H9 (cell line): Measurements from ENCODE around the gene CCNT2. TPM values are rescaled to one million over a fixed set of nuclear protein-coding genes. Genes with fewer than 3 reads are reported as not detected.

ENCODE experiments used
- DNase-seq: peaks from one replicate; pipeline ENCODE4 v3.0.0-alpha.2; 2017
- H2AFZ ChIP-seq: one replicate; pipeline ENCODE4 v1.6.1; 2013; ENCODE audit warnings: mild to moderate bottlenecking, low read length, control low read depth, moderate library complexity
- H2AK5ac ChIP-seq: 2 replicates; pipeline ENCODE4 v1.6.1; 2013; ENCODE audit warnings: low read length, control low read depth, mixed read lengths; ENCODE audit not compliant: insufficient read length
- H2BK120ac ChIP-seq: one replicate; pipeline ENCODE4 v1.6.1; 2013; ENCODE audit warnings: low read depth, mild to moderate bottlenecking, low read length, control low read depth, inconsistent platforms; ENCODE audit not compliant: poor library complexity, severe bottlenecking
- H2BK12ac ChIP-seq: 2 replicates; pipeline ENCODE4 v1.6.1; 2013; ENCODE audit warnings: low read length, control low read depth, mixed read lengths, low read depth; ENCODE audit not compliant: insufficient read length
- H2BK15ac ChIP-seq: 2 replicates; pipeline ENCODE4 v1.6.1; 2013; ENCODE audit warnings: low read depth, low read length, control low read depth
- H2BK20ac ChIP-seq: one replicate; pipeline ENCODE4 v1.6.1; 2013; ENCODE audit warnings: low read depth, mild to moderate bottlenecking, low read length, control low read depth, inconsistent platforms; ENCODE audit not compliant: poor library complexity, severe bottlenecking
- H2BK5ac ChIP-seq: 2 replicates; pipeline ENCODE4 v1.6.1; 2013; ENCODE audit warnings: low read length, control low read depth, mixed read lengths; ENCODE audit not compliant: insufficient read length
- H3K14ac ChIP-seq: 2 replicates; pipeline ENCODE4 v1.6.1; 2013; ENCODE audit warnings: low read length, control low read depth; ENCODE audit not compliant: insufficient read depth
- H3K18ac ChIP-seq: 2 replicates; pipeline ENCODE4 v1.6.1; 2013; ENCODE audit warnings: low read depth, mild to moderate bottlenecking, mixed read lengths, low read length, control low read depth; ENCODE audit not compliant: insufficient read length
- H3K23ac ChIP-seq: 2 replicates; pipeline ENCODE4 v1.6.1; 2013; ENCODE audit warnings: low read length, control low read depth, mixed read lengths, low read depth; ENCODE audit not compliant: insufficient read length
- H3K23me2 ChIP-seq: 2 replicates; pipeline ENCODE4 v1.6.1; 2013; ENCODE audit warnings: low read depth, mild to moderate bottlenecking, mixed read lengths, low read length, control low read depth; ENCODE audit not compliant: insufficient read length, poor library complexity, severe bottlenecking
- H3K27ac ChIP-seq: 2 replicates; pipeline ENCODE4 v1.5.1; 2013; ENCODE audit warnings: low read length, control low read depth, mixed read lengths, low read depth; ENCODE audit not compliant: insufficient read length
- H3K27me3 ChIP-seq: 2 replicates; pipeline ENCODE4 v1.6.1; 2013; ENCODE audit warnings: low read length, control low read depth, inconsistent platforms; ENCODE audit not compliant: insufficient read depth
- H3K4ac ChIP-seq: 2 replicates; pipeline ENCODE4 v1.6.1; 2013; ENCODE audit warnings: low read depth, mild to moderate bottlenecking, control low read depth, inconsistent platforms, low read length, moderate library complexity
- H3K4me1 ChIP-seq: 2 replicates; pipeline ENCODE4 v1.6.1; 2013; ENCODE audit warnings: low read length, control low read depth, inconsistent platforms; ENCODE audit not compliant: insufficient read depth
- H3K4me2 ChIP-seq: 2 replicates; pipeline ENCODE4 v1.6.1; 2013; ENCODE audit warnings: low read length, control low read depth, mixed read lengths; ENCODE audit not compliant: insufficient read length, insufficient read depth
- H3K56ac ChIP-seq: 2 replicates; pipeline ENCODE4 v1.6.1; 2013; ENCODE audit warnings: low read depth, mild to moderate bottlenecking, mixed read lengths, low read length, control low read depth; ENCODE audit not compliant: insufficient read length
- H3K79me1 ChIP-seq: 2 replicates; pipeline ENCODE4 v1.6.1; 2013; ENCODE audit warnings: low read depth, mild to moderate bottlenecking, moderate library complexity, low read length, control low read depth, inconsistent platforms; ENCODE audit not compliant: insufficient read depth, poor library complexity, severe bottlenecking
- H3K79me2 ChIP-seq: 2 replicates; pipeline ENCODE4 v1.6.1; 2013; ENCODE audit warnings: low read length, control low read depth, inconsistent platforms; ENCODE audit not compliant: insufficient read depth
- H3K9ac ChIP-seq: 2 replicates; pipeline ENCODE4 v1.6.1; 2013; ENCODE audit warnings: low read length, control low read depth, mixed read lengths; ENCODE audit not compliant: insufficient read length; ENCODE audit errors: extremely low read depth
- H3K9me3 ChIP-seq: one replicate; pipeline ENCODE4 v1.6.1; 2013; ENCODE audit warnings: low read depth, low read length, inconsistent platforms; ENCODE audit not compliant: control insufficient read depth
- H3T11ph ChIP-seq: one replicate; pipeline ENCODE4 v1.6.1; 2013; ENCODE audit warnings: mild to moderate bottlenecking, low read length, control low read depth, inconsistent platforms
- H4K20me1 ChIP-seq: one replicate; pipeline ENCODE4 v1.6.1; 2013; ENCODE audit not compliant: control insufficient read depth, insufficient read length, insufficient read depth
- H4K5ac ChIP-seq: 2 replicates; pipeline ENCODE4 v1.6.1; 2013; ENCODE audit warnings: low read depth, mild to moderate bottlenecking, mixed read lengths, low read length, control low read depth; ENCODE audit not compliant: insufficient read length
- H4K8ac ChIP-seq: replicated peaks from 2 replicates; pipeline ENCODE4 v1.6.1; 2013; ENCODE audit warnings: low read length, control low read depth, mixed read lengths, low read depth; ENCODE audit not compliant: insufficient read length
- H4K91ac ChIP-seq: 2 replicates; pipeline ENCODE4 v1.6.1; 2013; ENCODE audit warnings: low read depth, mild to moderate bottlenecking, moderate library complexity, mixed read lengths, low read length, control low read depth; ENCODE audit not compliant: insufficient read length
- H3K27ac Mint-ChIP-seq, 3 experiments: 2 replicates in 2 of 3; 3 replicates in 1 of 3; pipeline ENCODE4 v1.8.0; 2020 to 2021; ENCODE audit warnings: mixed read lengths in 3 of 3, mild to moderate bottlenecking in 1 of 3, moderate library complexity in 1 of 3
- H3K27me3 Mint-ChIP-seq: 2 replicates; pipeline ENCODE4 v1.8.0; 2021; ENCODE audit warnings: low read depth, mild to moderate bottlenecking, moderate library complexity, mixed read lengths
- H3K36me3 Mint-ChIP-seq, 3 experiments: 2 replicates in 2 of 3; 3 replicates in 1 of 3; pipeline ENCODE4 v1.8.0; 2020 to 2021; ENCODE audit warnings: low read depth in 3 of 3, mixed read lengths in 3 of 3; ENCODE audit not compliant: insufficient read depth in 1 of 3
- H3K4me1 Mint-ChIP-seq, 2 experiments: 2 replicates each; pipeline ENCODE4 v1.8.0; 2020; ENCODE audit warnings: mixed read lengths in 2 of 2
- H3K4me3 Mint-ChIP-seq, 2 experiments: 2 replicates in 1 of 2; 3 replicates in 1 of 2; pipeline ENCODE4 v1.8.0; 2020 to 2021; ENCODE audit warnings: mild to moderate bottlenecking in 2 of 2, mixed read lengths in 2 of 2, moderate library complexity in 1 of 2
- H3K9me3 Mint-ChIP-seq, 2 experiments: 2 replicates in 1 of 2; 3 replicates in 1 of 2; pipeline ENCODE4 v1.8.0; 2020; ENCODE audit warnings: mild to moderate bottlenecking in 2 of 2, mixed read lengths in 2 of 2, moderate library complexity in 1 of 2
- WGBS: extraction: QIAGEN DNeasy Blood & Tissue Kit; methylation state at CpG from one replicate; pipeline ENCODE4 v1.1.7; 2013; ENCODE audit warnings: missing lambda C conversion rate, low lambda C conversion rate, mixed read lengths; ENCODE audit not compliant: insufficient read length; ENCODE audit errors: extremely low coverage; 5-methylcytosine and 5-hydroxymethylcytosine counted together
- total RNA-seq: library from RNA; stranded (reverse); gene quantifications from 2 replicates; pipeline ENCODE4 v1.2.1, GENCODE V29; 2021
- TF ChIP-seq, protein P1 (sequence below): fragments of 200-600 bp; sonication (generic); conservative IDR thresholded peaks from 3 replicates; pipeline ENCODE4 v1.8.0; 2021; ENCODE audit warnings: antibody characterized with exemption, mild to moderate bottlenecking

The CCNT2 gene
- total RNA-seq, 1 experiment from 2014 or later, result 42.0 TPM

DNA sequence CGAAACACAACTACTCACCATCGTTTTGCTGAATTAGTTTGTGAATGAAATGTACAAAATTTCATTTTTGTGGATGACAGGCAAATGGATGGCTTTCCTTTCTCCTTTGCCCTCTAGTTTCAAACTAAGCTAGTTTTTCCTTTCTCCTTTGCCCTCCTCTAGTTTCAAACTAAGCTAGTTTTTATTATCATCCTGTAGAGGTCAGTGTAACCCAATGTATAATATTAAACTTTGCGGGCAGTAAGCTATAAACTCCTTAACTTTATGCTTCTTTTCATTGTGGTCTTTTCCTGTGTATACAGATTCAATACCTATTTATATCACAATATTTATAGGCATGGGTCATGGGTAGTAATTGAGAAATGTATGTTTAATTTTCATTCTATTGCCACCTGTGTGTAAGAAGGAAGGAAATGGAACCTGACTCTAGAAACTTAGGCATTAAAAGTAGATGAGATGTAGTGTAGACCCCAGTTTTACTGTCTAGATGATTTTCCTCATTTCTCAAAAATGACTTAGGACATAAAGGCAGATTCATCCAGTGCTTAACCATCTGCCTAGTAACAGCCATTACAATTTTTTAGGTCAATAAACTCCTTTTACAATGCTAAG lies 70.5 kb downstream of the CCNT2 start:
- H3K27me3 Mint-ChIP-seq, result peaks cover 3% of the 10 kb centered on the region
- Histone ChIP-seq H3K27ac (no peak overlapping the region), H3T11ph (no peak overlapping the region), H3K18ac (no peak overlapping the region), H2BK15ac (no peak overlapping the region), H3K4me1 (no peaks in the 10 kb centered on the region), H2BK20ac (no peak overlapping the region), H3K9ac (no peak overlapping the region), H3K79me1 (no peaks in the 10 kb centered on the region), H4K8ac (no peak overlapping the region), H2BK120ac (no peak overlapping the region), H3K9me3 (no peaks in the 10 kb centered on the region), H3K23me2 (no peaks in the 10 kb centered on the region), H3K79me2 (no peaks in the 10 kb centered on the region), H4K91ac (no peak overlapping the region), H4K20me1 (no peaks in the 10 kb centered on the region), H2AK5ac (no peak overlapping the region), H3K4ac (no peak overlapping the region), H3K14ac (no peak overlapping the region), H3K4me2 (no peak overlapping the region), H2BK12ac (no peak overlapping the region), H3K23ac (no peak overlapping the region), H3K27me3 (no peaks in the 10 kb centered on the region), H2BK5ac (no peak overlapping the region), H2AFZ (no peak overlapping the region), H3K56ac (no peak overlapping the region), H4K5ac (no peak overlapping the region)
- H3K9me3 Mint-ChIP-seq, result no peaks in the 10 kb centered on the region
- no CpG with 5 or more reads among the region's 3 CpGs for WGBS
- H3K27ac Mint-ChIP-seq, result no peak overlapping the region
- no peak overlapping the region for H3K4me3 Mint-ChIP-seq
- DNase-seq, result no peak
- TF ChIP-seq, protein P1, sequence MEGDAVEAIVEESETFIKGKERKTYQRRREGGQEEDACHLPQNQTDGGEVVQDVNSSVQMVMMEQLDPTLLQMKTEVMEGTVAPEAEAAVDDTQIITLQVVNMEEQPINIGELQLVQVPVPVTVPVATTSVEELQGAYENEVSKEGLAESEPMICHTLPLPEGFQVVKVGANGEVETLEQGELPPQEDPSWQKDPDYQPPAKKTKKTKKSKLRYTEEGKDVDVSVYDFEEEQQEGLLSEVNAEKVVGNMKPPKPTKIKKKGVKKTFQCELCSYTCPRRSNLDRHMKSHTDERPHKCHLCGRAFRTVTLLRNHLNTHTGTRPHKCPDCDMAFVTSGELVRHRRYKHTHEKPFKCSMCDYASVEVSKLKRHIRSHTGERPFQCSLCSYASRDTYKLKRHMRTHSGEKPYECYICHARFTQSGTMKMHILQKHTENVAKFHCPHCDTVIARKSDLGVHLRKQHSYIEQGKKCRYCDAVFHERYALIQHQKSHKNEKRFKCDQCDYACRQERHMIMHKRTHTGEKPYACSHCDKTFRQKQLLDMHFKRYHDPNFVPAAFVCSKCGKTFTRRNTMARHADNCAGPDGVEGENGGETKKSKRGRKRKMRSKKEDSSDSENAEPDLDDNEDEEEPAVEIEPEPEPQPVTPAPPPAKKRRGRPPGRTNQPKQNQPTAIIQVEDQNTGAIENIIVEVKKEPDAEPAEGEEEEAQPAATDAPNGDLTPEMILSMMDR, result peak; percentile 70
- H3K36me3 Mint-ChIP-seq, result no peaks in the 10 kb centered on the region
- peaks cover 0 to 5% of the 10 kb centered on the region in 2 experiments; a peak in 2 of 4 replicates for H3K4me1 Mint-ChIP-seq
